H9 (cell line): Measurements from ENCODE around the gene FCRL6. TPM values are rescaled to one million over a fixed set of nuclear protein-coding genes. Genes with fewer than 3 reads are reported as not detected.

Experiments
- DNase-seq: peaks from one replicate; pipeline ENCODE4 v3.0.0-alpha.2; 2017
- H2AFZ ChIP-seq: one replicate; pipeline ENCODE4 v1.6.1; 2013; ENCODE audit warnings: mild to moderate bottlenecking, low read length, control low read depth, moderate library complexity
- H2AK5ac ChIP-seq: 2 replicates; pipeline ENCODE4 v1.6.1; 2013; ENCODE audit warnings: low read length, control low read depth, mixed read lengths; ENCODE audit not compliant: insufficient read length
- H2BK120ac ChIP-seq: one replicate; pipeline ENCODE4 v1.6.1; 2013; ENCODE audit warnings: low read depth, mild to moderate bottlenecking, low read length, control low read depth, inconsistent platforms; ENCODE audit not compliant: poor library complexity, severe bottlenecking
- H2BK12ac ChIP-seq: 2 replicates; pipeline ENCODE4 v1.6.1; 2013; ENCODE audit warnings: low read length, control low read depth, mixed read lengths, low read depth; ENCODE audit not compliant: insufficient read length
- H2BK15ac ChIP-seq: 2 replicates; pipeline ENCODE4 v1.6.1; 2013; ENCODE audit warnings: low read depth, low read length, control low read depth
- H2BK20ac ChIP-seq: one replicate; pipeline ENCODE4 v1.6.1; 2013; ENCODE audit warnings: low read depth, mild to moderate bottlenecking, low read length, control low read depth, inconsistent platforms; ENCODE audit not compliant: poor library complexity, severe bottlenecking
- H2BK5ac ChIP-seq: 2 replicates; pipeline ENCODE4 v1.6.1; 2013; ENCODE audit warnings: low read length, control low read depth, mixed read lengths; ENCODE audit not compliant: insufficient read length
- H3K14ac ChIP-seq: 2 replicates; pipeline ENCODE4 v1.6.1; 2013; ENCODE audit warnings: low read length, control low read depth; ENCODE audit not compliant: insufficient read depth
- H3K18ac ChIP-seq: 2 replicates; pipeline ENCODE4 v1.6.1; 2013; ENCODE audit warnings: low read depth, mild to moderate bottlenecking, mixed read lengths, low read length, control low read depth; ENCODE audit not compliant: insufficient read length
- H3K23ac ChIP-seq: 2 replicates; pipeline ENCODE4 v1.6.1; 2013; ENCODE audit warnings: low read length, control low read depth, mixed read lengths, low read depth; ENCODE audit not compliant: insufficient read length
- H3K23me2 ChIP-seq: 2 replicates; pipeline ENCODE4 v1.6.1; 2013; ENCODE audit warnings: low read depth, mild to moderate bottlenecking, mixed read lengths, low read length, control low read depth; ENCODE audit not compliant: insufficient read length, poor library complexity, severe bottlenecking
- H3K27ac ChIP-seq: 2 replicates; pipeline ENCODE4 v1.5.1; 2013; ENCODE audit warnings: low read length, control low read depth, mixed read lengths, low read depth; ENCODE audit not compliant: insufficient read length
- H3K27me3 ChIP-seq: 2 replicates; pipeline ENCODE4 v1.6.1; 2013; ENCODE audit warnings: low read length, control low read depth, inconsistent platforms; ENCODE audit not compliant: insufficient read depth
- H3K4ac ChIP-seq: 2 replicates; pipeline ENCODE4 v1.6.1; 2013; ENCODE audit warnings: low read depth, mild to moderate bottlenecking, control low read depth, inconsistent platforms, low read length, moderate library complexity
- H3K4me1 ChIP-seq: 2 replicates; pipeline ENCODE4 v1.6.1; 2013; ENCODE audit warnings: low read length, control low read depth, inconsistent platforms; ENCODE audit not compliant: insufficient read depth
- H3K4me2 ChIP-seq: 2 replicates; pipeline ENCODE4 v1.6.1; 2013; ENCODE audit warnings: low read length, control low read depth, mixed read lengths; ENCODE audit not compliant: insufficient read length, insufficient read depth
- H3K56ac ChIP-seq: 2 replicates; pipeline ENCODE4 v1.6.1; 2013; ENCODE audit warnings: low read depth, mild to moderate bottlenecking, mixed read lengths, low read length, control low read depth; ENCODE audit not compliant: insufficient read length
- H3K79me1 ChIP-seq: 2 replicates; pipeline ENCODE4 v1.6.1; 2013; ENCODE audit warnings: low read depth, mild to moderate bottlenecking, moderate library complexity, low read length, control low read depth, inconsistent platforms; ENCODE audit not compliant: insufficient read depth, poor library complexity, severe bottlenecking
- H3K79me2 ChIP-seq: 2 replicates; pipeline ENCODE4 v1.6.1; 2013; ENCODE audit warnings: low read length, control low read depth, inconsistent platforms; ENCODE audit not compliant: insufficient read depth
- H3K9ac ChIP-seq: 2 replicates; pipeline ENCODE4 v1.6.1; 2013; ENCODE audit warnings: low read length, control low read depth, mixed read lengths; ENCODE audit not compliant: insufficient read length; ENCODE audit errors: extremely low read depth
- H3K9me3 ChIP-seq: one replicate; pipeline ENCODE4 v1.6.1; 2013; ENCODE audit warnings: low read depth, low read length, inconsistent platforms; ENCODE audit not compliant: control insufficient read depth
- H3T11ph ChIP-seq: one replicate; pipeline ENCODE4 v1.6.1; 2013; ENCODE audit warnings: mild to moderate bottlenecking, low read length, control low read depth, inconsistent platforms
- H4K20me1 ChIP-seq: one replicate; pipeline ENCODE4 v1.6.1; 2013; ENCODE audit not compliant: control insufficient read depth, insufficient read length, insufficient read depth
- H4K5ac ChIP-seq: 2 replicates; pipeline ENCODE4 v1.6.1; 2013; ENCODE audit warnings: low read depth, mild to moderate bottlenecking, mixed read lengths, low read length, control low read depth; ENCODE audit not compliant: insufficient read length
- H4K8ac ChIP-seq: replicated peaks from 2 replicates; pipeline ENCODE4 v1.6.1; 2013; ENCODE audit warnings: low read length, control low read depth, mixed read lengths, low read depth; ENCODE audit not compliant: insufficient read length
- H4K91ac ChIP-seq: 2 replicates; pipeline ENCODE4 v1.6.1; 2013; ENCODE audit warnings: low read depth, mild to moderate bottlenecking, moderate library complexity, mixed read lengths, low read length, control low read depth; ENCODE audit not compliant: insufficient read length
- H3K27ac Mint-ChIP-seq, 3 experiments: 2 replicates in 2 of 3; 3 replicates in 1 of 3; pipeline ENCODE4 v1.8.0; 2020 to 2021; ENCODE audit warnings: mixed read lengths in 3 of 3, mild to moderate bottlenecking in 1 of 3, moderate library complexity in 1 of 3
- H3K27me3 Mint-ChIP-seq: 2 replicates; pipeline ENCODE4 v1.8.0; 2021; ENCODE audit warnings: low read depth, mild to moderate bottlenecking, moderate library complexity, mixed read lengths
- H3K36me3 Mint-ChIP-seq, 3 experiments: 2 replicates in 2 of 3; 3 replicates in 1 of 3; pipeline ENCODE4 v1.8.0; 2020 to 2021; ENCODE audit warnings: low read depth in 3 of 3, mixed read lengths in 3 of 3; ENCODE audit not compliant: insufficient read depth in 1 of 3
- H3K4me1 Mint-ChIP-seq, 2 experiments: 2 replicates each; pipeline ENCODE4 v1.8.0; 2020; ENCODE audit warnings: mixed read lengths in 2 of 2
- H3K4me3 Mint-ChIP-seq, 2 experiments: 2 replicates in 1 of 2; 3 replicates in 1 of 2; pipeline ENCODE4 v1.8.0; 2020 to 2021; ENCODE audit warnings: mild to moderate bottlenecking in 2 of 2, mixed read lengths in 2 of 2, moderate library complexity in 1 of 2
- H3K9me3 Mint-ChIP-seq, 2 experiments: 2 replicates in 1 of 2; 3 replicates in 1 of 2; pipeline ENCODE4 v1.8.0; 2020; ENCODE audit warnings: mild to moderate bottlenecking in 2 of 2, mixed read lengths in 2 of 2, moderate library complexity in 1 of 2
- CTCF ChIP-seq: fragments of 200-600 bp; sonication (generic); conservative IDR thresholded peaks from 3 replicates; pipeline ENCODE4 v1.8.0; 2021; ENCODE audit warnings: antibody characterized with exemption, mild to moderate bottlenecking
- WGBS: extraction: QIAGEN DNeasy Blood & Tissue Kit; methylation state at CpG from one replicate; pipeline ENCODE4 v1.1.7; 2013; ENCODE audit warnings: missing lambda C conversion rate, low lambda C conversion rate, mixed read lengths; ENCODE audit not compliant: insufficient read length; ENCODE audit errors: extremely low coverage; 5-methylcytosine and 5-hydroxymethylcytosine counted together
- total RNA-seq: library from RNA; stranded (reverse); gene quantifications from 2 replicates; pipeline ENCODE4 v1.2.1, GENCODE V29; 2021

The FCRL6 gene
- total RNA-seq, 1 experiment from 2014 or later = not detected

GRCh38 chr1:159829822-159830465 is 27.8 kb downstream of the FCRL6 start:
- DNase-seq = no peak

More at GRCh38 chr1:159829822-159830465, 27.8 kb downstream of the FCRL6 start:
- Histone ChIP-seq H3T11ph (no peak overlapping the region), H3K4me2 (no peak overlapping the region), H3K18ac (no peak overlapping the region), H3K9ac (no peak overlapping the region), H3K14ac (no peak overlapping the region; the same call in 1 of the 2 replicates), H4K20me1 (no peaks in the 10 kb centered on the region), H2AFZ (no peak overlapping the region), H3K4me1 (no peaks in the 10 kb centered on the region), H3K9me3 (no peaks in the 10 kb centered on the region), H3K79me2 (no peaks in the 10 kb centered on the region), H3K4ac (no peak overlapping the region), H4K5ac (no peak overlapping the region), H3K56ac (no peak overlapping the region), H3K79me1 (no peaks in the 10 kb centered on the region), H3K27ac (no peak overlapping the region), H4K91ac (no peak overlapping the region), H2BK12ac (no peak overlapping the region), H2BK120ac (no peak overlapping the region), H2AK5ac (no peak overlapping the region), H3K23ac (no peak overlapping the region), H2BK20ac (no peak overlapping the region), H2BK15ac (no peak overlapping the region), H3K27me3 (no peaks in the 10 kb centered on the region), H2BK5ac (no peak overlapping the region), H4K8ac (no peak overlapping the region), H3K23me2 (no peaks in the 10 kb centered on the region)
- peaks cover 53% of the 10 kb centered on the region for H3K27me3 Mint-ChIP-seq
- no peaks in the 10 kb centered on the region for H3K9me3 Mint-ChIP-seq
- no peaks in the 10 kb centered on the region for H3K36me3 Mint-ChIP-seq
- WGBS = no CpG with 5 or more reads among the region's 18 CpGs
- no peak for TF ChIP-seq CTCF
- H3K27ac Mint-ChIP-seq = peak overlapping the region in 1 of 3 experiments; percentile 56; a peak in 1 of 7 replicates
- H3K4me1 Mint-ChIP-seq = peaks cover 15 to 20% of the 10 kb centered on the region in 2 experiments
- no peak overlapping the region for H3K4me3 Mint-ChIP-seq
